ENCODE data around the gene POLR1H. TPM values are rescaled to one million over a fixed set of nuclear protein-coding genes. Genes with fewer than 3 reads are reported as not detected.

Gene POLR1H
- total RNA-seq, 1 experiment from 2014 or later = 31.9 TPM

DNA sequence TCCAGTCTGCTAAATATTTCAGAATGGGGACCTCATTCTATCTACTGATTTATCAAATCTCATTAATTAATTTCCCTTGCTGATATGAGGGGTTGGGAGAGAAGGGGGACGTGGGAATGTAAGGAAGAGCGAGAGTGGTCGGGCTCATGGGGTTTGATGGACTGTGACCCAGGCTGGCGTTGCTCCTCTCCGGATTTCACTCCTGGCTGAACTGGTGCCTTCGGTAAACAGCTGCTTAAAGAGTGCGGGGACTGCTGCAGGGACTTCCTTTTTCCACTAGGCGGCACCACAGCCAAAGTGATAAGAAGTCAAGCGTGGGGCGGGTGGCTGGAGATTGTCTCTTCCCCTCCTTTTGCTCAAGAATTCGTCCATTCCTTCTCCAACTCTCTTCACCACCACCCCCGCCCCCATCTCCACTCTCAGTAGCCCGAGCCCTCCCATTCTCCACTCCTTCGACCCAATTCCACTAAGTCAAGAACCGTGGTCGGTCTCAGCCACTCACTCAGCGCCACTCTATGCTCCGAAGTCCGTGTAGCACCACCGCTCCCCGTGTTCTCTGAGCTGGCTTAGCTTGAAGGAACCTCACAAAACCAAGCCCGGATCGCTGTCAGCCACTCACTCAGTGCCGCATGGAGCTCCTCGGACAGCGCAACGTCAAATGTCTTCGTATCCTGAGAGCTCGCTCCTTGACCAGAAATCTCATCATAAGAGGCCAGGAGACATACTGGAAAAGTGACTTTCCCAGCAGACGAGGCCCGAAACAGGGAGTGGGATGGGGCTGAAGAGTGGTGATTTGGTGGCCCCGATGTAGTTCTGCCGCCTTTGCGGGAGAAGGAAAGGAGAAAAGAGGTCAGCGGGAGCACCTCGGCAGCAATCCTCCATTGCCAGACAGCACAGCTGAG is 42.2 kb downstream of the POLR1H start:
- no CpG with 5 or more reads among the region's 36 CpGs for WGBS (ENCODE audit: extremely low coverage, insufficient read length, low lambda C conversion rate)
- DNase-seq = peak; percentile 86
- H3K4me3 Mint-ChIP-seq = peak overlapping the region; percentile 62 to 87

More for the DNA sequence above, 42.2 kb downstream of the POLR1H start:
- H3K4me1 ChIP-seq (ENCODE audit: insufficient read depth, low read length) = peaks cover 5% of the 10 kb centered on the region; the same call in 1 of the 2 replicates
- no peak overlapping the region for H2BK15ac ChIP-seq (ENCODE audit: low read depth, low read length)
- Mint-ChIP-seq H3K4me1 (peaks cover 37 to 39% of the 10 kb centered on the region in 2 experiments), H3K27ac (no peak overlapping the region), H3K9me3 (peaks cover 0 to 5% of the 10 kb centered on the region in 2 experiments; a peak in 3 of 5 replicates), H3K36me3 (ENCODE audit: insufficient read depth in 1 of 3, low read depth in 3 of 3) (peaks cover 0 to 2% (median 0%) of the 10 kb centered on the region in 3 experiments; a peak in 1 of 7 replicates), H3K27me3 (ENCODE audit: low read depth) (peaks cover 96% of the 10 kb centered on the region)
- no peak overlapping the region for H3K23ac ChIP-seq (ENCODE audit: insufficient read length, low read depth, low read length)
- no peak overlapping the region for H2AFZ ChIP-seq (ENCODE audit: low read length)
- H2BK12ac ChIP-seq (ENCODE audit: insufficient read length, low read depth, low read length) = no peak overlapping the region
- H3K27ac ChIP-seq (ENCODE audit: insufficient read length, low read depth, low read length) = no peak overlapping the region
- H2BK120ac ChIP-seq (ENCODE audit: low read depth, low read length, poor library complexity, severe bottlenecking) = no peak overlapping the region
- H3K4me2 ChIP-seq (ENCODE audit: insufficient read depth, insufficient read length, low read length) = peak overlapping the region; percentile 78
- no peak overlapping the region for H4K5ac ChIP-seq (ENCODE audit: insufficient read length, low read depth, low read length)
- H3K18ac ChIP-seq (ENCODE audit: insufficient read length, low read depth, low read length) = no peak overlapping the region
- H3K14ac ChIP-seq (ENCODE audit: insufficient read depth, low read length) = no peak overlapping the region
- no peak overlapping the region for H2AK5ac ChIP-seq (ENCODE audit: insufficient read length, low read length)
- H3T11ph ChIP-seq (ENCODE audit: low read length) = no peak overlapping the region
- no peak overlapping the region for H4K91ac ChIP-seq (ENCODE audit: insufficient read length, low read depth, low read length)
- H3K23me2 ChIP-seq (ENCODE audit: insufficient read length, low read depth, low read length, poor library complexity, severe bottlenecking) = peaks cover 22% of the 10 kb centered on the region
- H3K9ac ChIP-seq (ENCODE audit: extremely low read depth, insufficient read length, low read length) = no peak overlapping the region
- H3K27me3 ChIP-seq (ENCODE audit: insufficient read depth, low read length) = peaks cover 34% of the 10 kb centered on the region; the same call in 1 of the 2 replicates
- H3K79me2 ChIP-seq (ENCODE audit: insufficient read depth, low read length) = no peaks in the 10 kb centered on the region
- no peak overlapping the region for H3K4ac ChIP-seq (ENCODE audit: low read depth, low read length)
- H3K56ac ChIP-seq (ENCODE audit: insufficient read length, low read depth, low read length) = no peak overlapping the region
- no peak overlapping the region for H2BK5ac ChIP-seq (ENCODE audit: insufficient read length, low read length)
- no peaks in the 10 kb centered on the region for H3K79me1 ChIP-seq (ENCODE audit: insufficient read depth, low read depth, low read length, poor library complexity, severe bottlenecking)
- TF ChIP-seq, protein P1, sequence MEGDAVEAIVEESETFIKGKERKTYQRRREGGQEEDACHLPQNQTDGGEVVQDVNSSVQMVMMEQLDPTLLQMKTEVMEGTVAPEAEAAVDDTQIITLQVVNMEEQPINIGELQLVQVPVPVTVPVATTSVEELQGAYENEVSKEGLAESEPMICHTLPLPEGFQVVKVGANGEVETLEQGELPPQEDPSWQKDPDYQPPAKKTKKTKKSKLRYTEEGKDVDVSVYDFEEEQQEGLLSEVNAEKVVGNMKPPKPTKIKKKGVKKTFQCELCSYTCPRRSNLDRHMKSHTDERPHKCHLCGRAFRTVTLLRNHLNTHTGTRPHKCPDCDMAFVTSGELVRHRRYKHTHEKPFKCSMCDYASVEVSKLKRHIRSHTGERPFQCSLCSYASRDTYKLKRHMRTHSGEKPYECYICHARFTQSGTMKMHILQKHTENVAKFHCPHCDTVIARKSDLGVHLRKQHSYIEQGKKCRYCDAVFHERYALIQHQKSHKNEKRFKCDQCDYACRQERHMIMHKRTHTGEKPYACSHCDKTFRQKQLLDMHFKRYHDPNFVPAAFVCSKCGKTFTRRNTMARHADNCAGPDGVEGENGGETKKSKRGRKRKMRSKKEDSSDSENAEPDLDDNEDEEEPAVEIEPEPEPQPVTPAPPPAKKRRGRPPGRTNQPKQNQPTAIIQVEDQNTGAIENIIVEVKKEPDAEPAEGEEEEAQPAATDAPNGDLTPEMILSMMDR (conservative IDR thresholded peaks at IDR 0.05) = peak; percentile 92
- H2BK20ac ChIP-seq (ENCODE audit: low read depth, low read length, poor library complexity, severe bottlenecking) = no peak overlapping the region
- no peak overlapping the region for H4K8ac ChIP-seq (replicated peaks; ENCODE audit: insufficient read length, low read depth, low read length)
- H3K9me3 ChIP-seq (ENCODE audit: control insufficient read depth, low read depth, low read length) = no peaks in the 10 kb centered on the region
- H4K20me1 ChIP-seq (ENCODE audit: control insufficient read depth, insufficient read depth, insufficient read length) = no peaks in the 10 kb centered on the region

Data from H9 (cell line).